Calu3 (cell line): ENCODE data around the gene DOLK. TPM values are rescaled to one million over a fixed set of nuclear protein-coding genes. Genes with fewer than 3 reads are reported as not detected.
A peak's percentile ranks its signal among the peaks of the same experiment; 100 is the strongest.
"Not testable (repeated sequence)": the region's sequence is repeated elsewhere in the genome, so short reads cannot be mapped to it uniquely, and the experiment has no call there.

Experiments
- BruUV-seq: library from RNA; stranded (reverse); fragments of 400-500 nt; replicated peaks from 2 replicates; lab custom pipeline; 2021; lab: Mats Ljungman, UMichigan
- CTCF ChIA-PET: fragments of 300-600 bp; sonication (Branson Sonifier 250); formaldehyde crosslinking; loops from one replicate; lab custom pipeline; 2022; ENCODE audit warnings: antibody characterized with exemption; lab: Charles Lee
- DNase-seq: peaks from one replicate; pipeline ENCODE4 v3.0.0; 2022
- H3K27ac Mint-ChIP-seq: one replicate; pipeline ENCODE4 v1.8.0; 2022; ENCODE audit warnings: mixed read lengths; ENCODE audit not compliant: unreplicated experiment
- H3K27me3 Mint-ChIP-seq: one replicate; pipeline ENCODE4 v1.8.0; 2022; ENCODE audit warnings: mixed read lengths; ENCODE audit not compliant: unreplicated experiment
- H3K36me3 Mint-ChIP-seq: one replicate; pipeline ENCODE4 v1.8.0; 2022; ENCODE audit warnings: mild to moderate bottlenecking, moderate library complexity, mixed read lengths; ENCODE audit not compliant: insufficient read depth, unreplicated experiment
- H3K4me1 Mint-ChIP-seq: one replicate; pipeline ENCODE4 v1.8.0; 2022; ENCODE audit warnings: mild to moderate bottlenecking, low read depth, mixed read lengths; ENCODE audit not compliant: unreplicated experiment
- H3K4me3 Mint-ChIP-seq: one replicate; pipeline ENCODE4 v1.8.0; 2022; ENCODE audit warnings: mild to moderate bottlenecking, low read depth, moderate library complexity, mixed read lengths; ENCODE audit not compliant: unreplicated experiment
- H3K9me3 Mint-ChIP-seq: one replicate; pipeline ENCODE4 v1.8.0; 2022; ENCODE audit warnings: low read depth, mixed read lengths; ENCODE audit not compliant: unreplicated experiment
- intact Hi-C: fragments of 100-400 bp; cut with micrococcal nuclease; formaldehyde crosslinking; loops from one replicate; pipeline ENCODE4 v1.10.0; 2022; ENCODE audit not compliant: unreplicated experiment
- total RNA-seq: library from RNA; stranded (reverse); gene quantifications from 2 replicates; pipeline ENCODE4 v1.2.3, GENCODE V29; 2022
- TF ChIP-seq, protein P1 (sequence below): fragments of 200-600 bp; IDR thresholded peaks from one replicate; pipeline ENCODE4 v1.8.0; 2022; ENCODE audit warnings: antibody characterized with exemption; ENCODE audit not compliant: unreplicated experiment

DOLK gene
- total RNA-seq, 1 experiment from 2014 or later: 14.7 TPM

DNA sequence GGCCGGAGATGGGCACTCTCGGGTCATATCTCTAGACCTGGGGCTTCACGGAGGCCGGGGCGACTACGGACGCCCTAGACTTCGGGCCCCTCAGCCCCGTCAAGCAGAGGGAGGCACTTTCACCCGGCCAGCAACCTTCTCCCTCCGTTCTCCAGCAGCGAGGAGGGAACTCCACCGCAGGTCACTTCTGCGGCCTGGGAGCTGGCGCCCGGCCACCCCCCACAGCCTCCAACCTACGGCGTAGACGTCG is 201 bp downstream of the DOLK start:
- CTCF ChIA-PET: no interaction called here
- TF ChIP-seq, protein P1, sequence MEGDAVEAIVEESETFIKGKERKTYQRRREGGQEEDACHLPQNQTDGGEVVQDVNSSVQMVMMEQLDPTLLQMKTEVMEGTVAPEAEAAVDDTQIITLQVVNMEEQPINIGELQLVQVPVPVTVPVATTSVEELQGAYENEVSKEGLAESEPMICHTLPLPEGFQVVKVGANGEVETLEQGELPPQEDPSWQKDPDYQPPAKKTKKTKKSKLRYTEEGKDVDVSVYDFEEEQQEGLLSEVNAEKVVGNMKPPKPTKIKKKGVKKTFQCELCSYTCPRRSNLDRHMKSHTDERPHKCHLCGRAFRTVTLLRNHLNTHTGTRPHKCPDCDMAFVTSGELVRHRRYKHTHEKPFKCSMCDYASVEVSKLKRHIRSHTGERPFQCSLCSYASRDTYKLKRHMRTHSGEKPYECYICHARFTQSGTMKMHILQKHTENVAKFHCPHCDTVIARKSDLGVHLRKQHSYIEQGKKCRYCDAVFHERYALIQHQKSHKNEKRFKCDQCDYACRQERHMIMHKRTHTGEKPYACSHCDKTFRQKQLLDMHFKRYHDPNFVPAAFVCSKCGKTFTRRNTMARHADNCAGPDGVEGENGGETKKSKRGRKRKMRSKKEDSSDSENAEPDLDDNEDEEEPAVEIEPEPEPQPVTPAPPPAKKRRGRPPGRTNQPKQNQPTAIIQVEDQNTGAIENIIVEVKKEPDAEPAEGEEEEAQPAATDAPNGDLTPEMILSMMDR: no peak
- no peaks in the 10 kb centered on the region for H3K27me3 Mint-ChIP-seq
- intact Hi-C loops: no loop called here
- H3K9me3 Mint-ChIP-seq: no peaks in the 10 kb centered on the region
- peak overlapping the region; percentile 98 for H3K4me3 Mint-ChIP-seq
- peak overlapping the region; percentile 78 for H3K27ac Mint-ChIP-seq
- BruUV-seq: no TSS peak
- DNase-seq: peak; percentile 12
- H3K4me1 Mint-ChIP-seq: peaks cover 13% of the 10 kb centered on the region
- peaks cover 34% of the 10 kb centered on the region for H3K36me3 Mint-ChIP-seq

DNA sequence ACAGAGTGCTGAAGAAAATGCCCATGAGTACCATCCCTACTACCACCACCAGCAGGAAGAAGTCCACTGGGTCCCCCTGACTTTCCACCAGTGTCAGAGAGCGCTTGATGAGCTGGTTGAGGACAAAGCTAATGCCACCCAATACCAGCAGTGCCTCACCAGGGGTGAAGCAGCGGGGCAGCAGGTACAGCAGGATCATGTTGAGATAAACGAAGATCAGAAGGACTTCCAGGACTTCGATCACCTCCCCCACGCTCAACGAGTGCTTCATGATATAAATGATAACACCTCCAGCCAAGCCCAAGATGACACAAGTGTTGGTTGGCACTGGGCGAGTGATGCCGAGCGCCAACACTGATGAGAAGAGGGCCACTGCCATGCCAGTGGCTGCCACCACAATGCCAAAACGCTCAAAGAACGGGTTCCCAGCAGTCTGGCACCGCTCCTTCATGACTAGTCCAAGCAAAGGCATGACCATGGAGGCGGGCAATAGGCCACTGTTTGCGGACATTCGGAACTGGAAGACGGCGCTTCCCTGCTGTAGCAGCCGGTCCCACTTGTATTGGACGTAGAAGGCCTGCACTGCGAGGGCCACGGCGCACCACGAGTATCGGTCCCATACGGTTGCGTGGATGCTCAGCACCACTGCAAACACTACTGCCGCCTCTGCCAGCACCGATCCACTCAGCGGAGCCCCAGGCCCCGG is 679 bp downstream of the DOLK start:
- no peaks in the 10 kb centered on the region for H3K27me3 Mint-ChIP-seq

GRCh38 chr9:128945798-128946501 is 1.5 kb downstream of the DOLK start:
- DNase-seq: no peak
- Mint-ChIP-seq H3K36me3 (peaks cover 32% of the 10 kb centered on the region), H3K4me3 (peak overlapping the region; percentile 98), H3K27ac (peak overlapping the region; percentile 9), H3K9me3 (no peaks in the 10 kb centered on the region), H3K4me1 (peaks cover 13% of the 10 kb centered on the region), H3K27me3 (no peaks in the 10 kb centered on the region)
- intact Hi-C loops: no loop called here
- CTCF ChIA-PET: interaction anchor here (0.6 kb wide), 1 partner anchor 278 kb away, joined by 3 read pairs; no protein-coding TSS in a partner anchor
- no TSS peak for BruUV-seq
- TF ChIP-seq, protein P1: no peak

More for the DNA sequence above, 679 bp downstream of the DOLK start:
- BruUV-seq: TSS peak; percentile 69
- CTCF ChIA-PET: no interaction called here
- intact Hi-C loops: no loop called here
- Mint-ChIP-seq H3K4me1 (peaks cover 13% of the 10 kb centered on the region), H3K9me3 (no peaks in the 10 kb centered on the region), H3K27ac (peak overlapping the region; percentile 78), H3K36me3 (peaks cover 32% of the 10 kb centered on the region), H3K4me3 (peak overlapping the region; percentile 98)
- TF ChIP-seq, protein P1: no peak
- no peak for DNase-seq

DNA sequence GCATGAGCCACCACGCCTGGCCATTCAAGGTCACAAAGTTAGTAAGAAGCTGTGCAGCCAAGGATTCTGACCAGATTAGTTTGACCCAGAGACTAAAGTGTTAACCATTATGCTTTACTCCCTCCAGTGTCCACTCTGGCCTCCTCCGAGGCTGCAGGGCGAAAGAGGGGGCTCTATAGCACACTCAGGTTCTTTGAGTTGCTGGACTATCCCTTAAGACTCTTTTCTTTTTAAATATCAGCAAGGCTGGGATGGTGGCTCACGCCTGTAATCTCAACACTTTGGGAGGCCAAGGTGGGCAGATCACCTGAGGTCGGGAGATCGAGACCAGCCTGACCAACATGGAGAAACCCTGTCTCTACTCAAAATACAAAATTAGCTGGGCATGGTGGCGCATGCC is 2.4 kb downstream of the DOLK start:
- Mint-ChIP-seq H3K4me1 (peaks cover 13% of the 10 kb centered on the region), H3K36me3 (peaks cover 32% of the 10 kb centered on the region)
- H3K9me3 Mint-ChIP-seq, BruUV-seq, intact Hi-C loops, H3K27me3 Mint-ChIP-seq, H3K4me3 Mint-ChIP-seq, H3K27ac Mint-ChIP-seq, DNase-seq: not testable (repeated sequence)
- CTCF ChIA-PET: interaction anchor here (0.6 kb wide), 1 partner anchor 277 kb away, joined by 3 read pairs; no protein-coding TSS in a partner anchor
